Measurements from ENCODE around the gene GANC. TPM values are rescaled to one million over a fixed set of nuclear protein-coding genes. Genes with fewer than 3 reads are reported as not detected.

The GANC gene
- total RNA-seq, 2 experiments from 2014 or later, result 22.7 to 30.4 TPM

GRCh38 chr15:42405863-42406482 is 133.0 kb downstream of the GANC start:
- no peak overlapping the region for H3K27ac Mint-ChIP-seq
- no peak overlapping the region for H3K4me3 Mint-ChIP-seq
- no peaks in the 10 kb centered on the region for H3K27me3 Mint-ChIP-seq
- no peaks in the 10 kb centered on the region for H3K36me3 Mint-ChIP-seq
- H3K9me3 Mint-ChIP-seq (ENCODE audit: low read depth), result no peaks in the 10 kb centered on the region
- CTCF ChIA-PET, result no interaction called here
- ATAC-seq (no peak), DNase-seq (no peak)
- H3K4me1 Mint-ChIP-seq, result peaks cover 21% of the 10 kb centered on the region

Other genes starting within 250 kb of the GANC start
- not detected for gene PLA2G4D, start 178.6 kb upstream of the GANC start, total RNA-seq
- gene PLA2G4F, start 116.6 kb upstream of the GANC start, total RNA-seq, result not detected
- gene VPS39, start 64.9 kb upstream of the GANC start, total RNA-seq, result 10 to 100 TPM; 58.7 to 70.1 TPM
- gene TMEM87A, start 232 bp downstream of the GANC start, total RNA-seq, result 10 to 100 TPM; 30.7 to 36.1 TPM
- gene CAPN3, start 86.3 kb downstream of the GANC start, total RNA-seq, result 1 to 10 TPM; 3.6 to 4.6 TPM
- 10 to 100 TPM; 41.1 to 51.8 TPM for gene ZNF106, start 217.9 kb downstream of the GANC start, total RNA-seq
- 10 to 100 TPM; 36.9 to 63.9 TPM for gene SNAP23, start 222.4 kb downstream of the GANC start, total RNA-seq

All from activated CD8-positive, alpha-beta memory T cell treated with anti-CD3 and anti-CD28 coated beads, Interleukin-2, amount 10 ng/mL, durations not matched to agents 7 days and 5 days (primary cell).